ENCODE results near the gene CAPN3. TPM values are rescaled to one million over a fixed set of nuclear protein-coding genes. Genes with fewer than 3 reads are reported as not detected.

CAPN3 gene
- total RNA-seq, 2 experiments from 2014 or later, result 3.7 to 4.4 TPM

- H3K27me3 Mint-ChIP-seq, result no peaks in the 10 kb centered on the region
- POLR2A ChIA-PET, result interaction anchor here (1.5 kb wide), 1 partner anchor 112 kb away, joined by 3 read pairs; the partner anchor contains the start of genes GANC and TMEM87A
- H3K4me3 Mint-ChIP-seq, result no peak overlapping the region
- CTCF ChIA-PET, result interaction anchor here (0.7 to 3.3 kb wide), 13 partner anchors 10 to 397 kb away, joined by 3 to 24 read pairs (median 3); partner anchors contain the start of gene CAPN3
- H3K4me1 Mint-ChIP-seq, result no peaks in the 10 kb centered on the region
- no peaks in the 10 kb centered on the region for H3K9me3 Mint-ChIP-seq
- DNase-seq, result peak; percentile 51
- no peaks in the 10 kb centered on the region for H3K36me3 Mint-ChIP-seq (ENCODE audit: low read depth)
- H3K27ac Mint-ChIP-seq, result no peak overlapping the region
Observed at GRCh38 chr15:42385206-42385979, 26.1 kb downstream of the CAPN3 start.

GRCh38 chr15:42385980-42386700, 26.8 kb downstream of the CAPN3 start:
- ChIA-PET POLR2A (interaction anchor here (1.5 kb wide), 1 partner anchor 113 kb away, joined by 3 read pairs; the partner anchor contains the start of genes GANC and TMEM87A), CTCF (interaction anchor here (0.6 to 3.3 kb wide), 6 partner anchors 10 to 302 kb away, joined by 3 to 24 read pairs (median 4); no protein-coding TSS in a partner anchor)
- Mint-ChIP-seq H3K36me3 (ENCODE audit: low read depth) (no peaks in the 10 kb centered on the region), H3K4me1 (no peaks in the 10 kb centered on the region), H3K4me3 (no peak overlapping the region), H3K27ac (no peak overlapping the region), H3K27me3 (no peaks in the 10 kb centered on the region), H3K9me3 (no peaks in the 10 kb centered on the region)
- DNase-seq, result no peak

- ChIA-PET POLR2A (no interaction called here), CTCF (interaction anchor here (3.3 kb wide), 1 partner anchor 12 kb away, joined by 24 read pairs; no protein-coding TSS in a partner anchor)
- no peak for DNase-seq
- Mint-ChIP-seq H3K27ac (no peak overlapping the region), H3K4me1 (no peaks in the 10 kb centered on the region), H3K36me3 (ENCODE audit: low read depth) (no peaks in the 10 kb centered on the region), H3K9me3 (no peaks in the 10 kb centered on the region), H3K4me3 (no peak overlapping the region), H3K27me3 (no peaks in the 10 kb centered on the region)
Observed at GRCh38 chr15:42387603-42388002, 28.3 kb downstream of the CAPN3 start.

- H3K27me3 Mint-ChIP-seq, result no peaks in the 10 kb centered on the region
- DNase-seq, result no peak
- ChIA-PET CTCF (no interaction called here), POLR2A (no interaction called here)
- no peaks in the 10 kb centered on the region for H3K4me1 Mint-ChIP-seq
- H3K4me3 Mint-ChIP-seq, result no peak overlapping the region
- no peaks in the 10 kb centered on the region for H3K9me3 Mint-ChIP-seq
- no peak overlapping the region for H3K27ac Mint-ChIP-seq
- no peaks in the 10 kb centered on the region for H3K36me3 Mint-ChIP-seq (ENCODE audit: low read depth)
Observed at GRCh38 chr15:42392309-42393024, 33.2 kb downstream of the CAPN3 start.

GRCh38 chr15:42394106-42394505, 34.8 kb downstream of the CAPN3 start:
- Mint-ChIP-seq H3K4me3 (no peak overlapping the region), H3K36me3 (ENCODE audit: low read depth) (no peaks in the 10 kb centered on the region), H3K27ac (no peak overlapping the region), H3K4me1 (no peaks in the 10 kb centered on the region), H3K9me3 (no peaks in the 10 kb centered on the region), H3K27me3 (no peaks in the 10 kb centered on the region)
- DNase-seq, result no peak
- CTCF ChIA-PET, result no interaction called here
- POLR2A ChIA-PET, result no interaction called here

GRCh38 chr15:42395838-42396237, 36.5 kb downstream of the CAPN3 start:
- CTCF ChIA-PET, result no interaction called here
- POLR2A ChIA-PET, result no interaction called here
- Mint-ChIP-seq H3K9me3 (no peaks in the 10 kb centered on the region), H3K4me3 (no peak overlapping the region), H3K4me1 (no peaks in the 10 kb centered on the region), H3K27ac (no peak overlapping the region), H3K36me3 (ENCODE audit: low read depth) (no peaks in the 10 kb centered on the region), H3K27me3 (no peaks in the 10 kb centered on the region)
- DNase-seq, result no peak

GRCh38 chr15:42401544-42402454, 42.5 kb downstream of the CAPN3 start:
- Mint-ChIP-seq H3K4me3 (peak overlapping the region; percentile 53), H3K4me1 (peaks cover 7% of the 10 kb centered on the region), H3K36me3 (ENCODE audit: low read depth) (no peaks in the 10 kb centered on the region), H3K27ac (no peak overlapping the region), H3K27me3 (no peaks in the 10 kb centered on the region), H3K9me3 (no peaks in the 10 kb centered on the region)
- ChIA-PET CTCF (interaction anchor here (1.0 kb wide), 1 partner anchor 17 kb away, joined by 3 read pairs; no protein-coding TSS in a partner anchor), POLR2A (no interaction called here)
- DNase-seq, result no peak

- Mint-ChIP-seq H3K4me3 (no peak overlapping the region), H3K27ac (no peak overlapping the region), H3K9me3 (no peaks in the 10 kb centered on the region), H3K27me3 (no peaks in the 10 kb centered on the region), H3K36me3 (ENCODE audit: low read depth) (no peaks in the 10 kb centered on the region), H3K4me1 (peaks cover 7% of the 10 kb centered on the region)
- POLR2A ChIA-PET, result no interaction called here
- CTCF ChIA-PET, result no interaction called here
- no peak for DNase-seq
Observed at GRCh38 chr15:42402455-42403205, 43.3 kb downstream of the CAPN3 start.

GRCh38 chr15:42403389-42403788, 44.1 kb downstream of the CAPN3 start:
- Mint-ChIP-seq H3K36me3 (ENCODE audit: low read depth) (no peaks in the 10 kb centered on the region), H3K27me3 (no peaks in the 10 kb centered on the region), H3K4me3 (no peak overlapping the region), H3K9me3 (no peaks in the 10 kb centered on the region), H3K4me1 (peaks cover 7% of the 10 kb centered on the region), H3K27ac (no peak overlapping the region)
- DNase-seq, result no peak
- ChIA-PET POLR2A (no interaction called here), CTCF (no interaction called here)

GRCh38 chr15:42404461-42405235, 45.3 kb downstream of the CAPN3 start:
- ChIA-PET CTCF (no interaction called here), POLR2A (no interaction called here)
- H3K4me3 Mint-ChIP-seq, result no peak overlapping the region
- H3K9me3 Mint-ChIP-seq, result no peaks in the 10 kb centered on the region
- peaks cover 7% of the 10 kb centered on the region for H3K4me1 Mint-ChIP-seq
- H3K36me3 Mint-ChIP-seq (ENCODE audit: low read depth), result no peaks in the 10 kb centered on the region
- no peak overlapping the region for H3K27ac Mint-ChIP-seq
- DNase-seq, result no peak
- no peaks in the 10 kb centered on the region for H3K27me3 Mint-ChIP-seq

- H3K4me1 Mint-ChIP-seq, result peaks cover 7% of the 10 kb centered on the region
- H3K36me3 Mint-ChIP-seq (ENCODE audit: low read depth), result peaks cover 2% of the 10 kb centered on the region
- H3K27me3 Mint-ChIP-seq, result no peaks in the 10 kb centered on the region
- DNase-seq, result no peak
- no peak overlapping the region for H3K4me3 Mint-ChIP-seq
- CTCF ChIA-PET, result no interaction called here
- POLR2A ChIA-PET, result no interaction called here
- H3K27ac Mint-ChIP-seq, result no peak overlapping the region
- H3K9me3 Mint-ChIP-seq, result no peaks in the 10 kb centered on the region
Observed at GRCh38 chr15:42405863-42406482, 46.7 kb downstream of the CAPN3 start.

Data from activated CD4-positive, alpha-beta memory T cell treated with anti-CD3 and anti-CD28 coated beads, Interleukin-2, amount 10 ng/mL, durations not matched to agents 7 days and 5 days (primary cell).